SK-N-SH (cell line): Measurements from ENCODE around the gene GLIS1. TPM values are rescaled to one million over a fixed set of nuclear protein-coding genes. Genes with fewer than 3 reads are reported as not detected.

Source experiments
- CTCF ChIA-PET: fragments of 300-600, 350-600 bp; formaldehyde crosslinking; extraction: SDS; loops from one replicate; lab custom pipeline; 2021; lab: Yijun Ruan, JAX
- POLR2A ChIA-PET: fragments of 350-600 bp; sonication (Branson Sonifier 250); formaldehyde crosslinking; extraction: SDS; loops from one replicate; lab custom pipeline; 2020; ENCODE audit warnings: antibody characterized with exemption, inconsistent platforms; lab: Yijun Ruan, JAX
- DNase-seq: peaks from one replicate; pipeline ENCODE4 v3.0.0; 2012
- H2AFZ ChIP-seq: fragments of 200-600 bp; sonication (generic); 2 replicates; pipeline ENCODE4 v1.8.1; 2016; ENCODE audit warnings: antibody characterized with exemption, mild to moderate bottlenecking, low read depth
- H3F3A ChIP-seq: fragments of 200-600 bp; sonication (generic); replicated peaks from 2 replicates; pipeline ENCODE3; 2016; ENCODE audit warnings: antibody characterized with exemption, mild to moderate bottlenecking; ENCODE audit not compliant: insufficient read depth
- H3K27ac ChIP-seq, 2 experiments: fragments of 200-500 bp in 1 of 2; fragments of 200-600 bp in 1 of 2; sonication (Bioruptor generic) in 1 of 2; sonication (generic), shearing (Covaris generic) in 1 of 2; 2 replicates each; pipeline versions ENCODE4 v1.5.1 to v1.6.1; 2014 to 2016; ENCODE audit warnings: low read depth in 2 of 2, inconsistent platforms in 1 of 2, low read length in 1 of 2, mild to moderate bottlenecking in 1 of 2, mixed read lengths in 1 of 2
- H3K27me3 ChIP-seq: fragments of 200-600 bp; sonication (generic), shearing (Covaris generic); 2 replicates; pipeline ENCODE4 v1.6.1; 2016; ENCODE audit warnings: mixed run types; ENCODE audit not compliant: insufficient read depth
- H3K36me3 ChIP-seq, 2 experiments: fragments of 200-500 bp in 1 of 2; fragments of 200-600 bp in 1 of 2; sonication (Bioruptor generic) in 1 of 2; sonication (generic) in 1 of 2; replicated peaks in 1 of 2; 2 replicates each; pipeline versions ENCODE3 to v1.5.1; 2014 to 2016; ENCODE audit warnings: low read length in 1 of 2, mild to moderate bottlenecking in 1 of 2; ENCODE audit not compliant: insufficient read depth in 2 of 2, control insufficient read depth in 1 of 2
- H3K4me1 ChIP-seq, 2 experiments: fragments of 200-500 bp in 1 of 2; fragments of 200-600 bp in 1 of 2; sonication (Bioruptor generic) in 1 of 2; sonication (generic), shearing (Covaris generic) in 1 of 2; 2 replicates each; pipeline versions ENCODE4 v1.5.1 to v1.6.1; 2014 to 2016; ENCODE audit warnings: low read depth in 1 of 2, low read length in 1 of 2, mixed run types in 1 of 2; ENCODE audit not compliant: insufficient read depth in 2 of 2, control insufficient read depth in 1 of 2
- H3K4me2 ChIP-seq: fragments of 200-600 bp; sonication (generic), shearing (Covaris generic); 2 replicates; pipeline ENCODE4 v1.6.1; 2017; ENCODE audit warnings: mixed run types
- H3K4me3 ChIP-seq, 2 experiments: fragments of 200-500 bp in 1 of 2; fragments of 200-600 bp in 1 of 2; sonication (Bioruptor generic) in 1 of 2; sonication (generic), shearing (Covaris generic) in 1 of 2; 2 replicates each; pipeline versions ENCODE4 v1.5.1 to v1.8.1; 2014 to 2016; ENCODE audit warnings: low read depth in 2 of 2, inconsistent platforms in 1 of 2, low read length in 1 of 2, mild to moderate bottlenecking in 1 of 2, mixed read lengths in 1 of 2, moderate library complexity in 1 of 2
- H3K79me2 ChIP-seq: fragments of 200-600 bp; sonication (generic); 2 replicates; pipeline ENCODE4 v1.8.1; 2017; ENCODE audit warnings: mild to moderate bottlenecking; ENCODE audit not compliant: insufficient read depth
- H3K9ac ChIP-seq: fragments of 200-600 bp; sonication (generic); 2 replicates; pipeline ENCODE4 v1.6.1; 2017; ENCODE audit warnings: mixed run types
- H3K9me2 ChIP-seq: fragments of 200-600 bp; sonication (generic); 2 replicates; pipeline ENCODE4 v1.6.1; 2017; ENCODE audit warnings: mixed run types
- H3K9me3 ChIP-seq: fragments of 200-600 bp; sonication (generic); 2 replicates; pipeline ENCODE4 v1.6.1; 2017; ENCODE audit warnings: mixed run types, mild to moderate bottlenecking, moderate library complexity
- H4K20me1 ChIP-seq: fragments of 200-600 bp; sonication (generic); 2 replicates; pipeline ENCODE4 v1.6.1; 2017; ENCODE audit warnings: mild to moderate bottlenecking, mixed run types; ENCODE audit not compliant: insufficient read depth
- ELF1 ChIP-seq: IDR thresholded peaks from 2 replicates; pipeline ENCODE4 v1.4.0; 2012
- EZH2phosphoT487 ChIP-seq: fragments of 200-600 bp; sonication (generic); IDR thresholded peaks from 2 replicates; pipeline ENCODE4 v1.6.1; 2017; ENCODE audit warnings: low read depth, mixed run types, mild to moderate bottlenecking, antibody characterized with exemption, moderate library complexity, borderline replicate concordance
- FOXJ3 ChIP-seq: sonication (generic); formaldehyde crosslinking; IDR thresholded peaks from 2 replicates; pipeline ENCODE4 v1.5.1; 2020; ENCODE audit warnings: mild to moderate bottlenecking, missing genetic modification reagents
- GABPA ChIP-seq: IDR thresholded peaks from 2 replicates; pipeline ENCODE4 v1.4.0; 2012; ENCODE audit warnings: low read depth, mild to moderate bottlenecking
- GATA2 ChIP-seq: sonication (generic); formaldehyde crosslinking; IDR thresholded peaks from 2 replicates; pipeline ENCODE4 v1.5.0; 2020; ENCODE audit warnings: mild to moderate bottlenecking, missing genetic modification reagents
- IRF3 ChIP-seq: fragments of 150-350 bp; IDR thresholded peaks from 2 replicates; pipeline ENCODE4 v1.6.1; 2016; ENCODE audit warnings: mild to moderate bottlenecking, low read depth, low read length
- JUND ChIP-seq: IDR thresholded peaks from 2 replicates; pipeline ENCODE4 v1.4.0; 2012
- MEF2A ChIP-seq: IDR thresholded peaks from 2 replicates; pipeline ENCODE4 v1.4.0; 2012; ENCODE audit warnings: low read depth, borderline replicate concordance
- MXI1 ChIP-seq: IDR thresholded peaks from 2 replicates; pipeline ENCODE4 v1.6.1; 2012; ENCODE audit warnings: mild to moderate bottlenecking, low read depth, low read length, improper control_type of control experiment
- PBX3 ChIP-seq: IDR thresholded peaks from 2 replicates; pipeline ENCODE4; 2012
- POLR2AphosphoS5 ChIP-seq: IDR thresholded peaks from 2 replicates; pipeline ENCODE4 v1.6.1; 2012; ENCODE audit warnings: low read depth, low read length
- RCOR1 ChIP-seq: fragments of 150-350 bp; IDR thresholded peaks from 2 replicates; pipeline ENCODE4 v1.6.1; 2017; ENCODE audit warnings: antibody characterized with exemption, low read length
- REST ChIP-seq: IDR thresholded peaks from 2 replicates; pipeline ENCODE4 v1.6.1; 2012; ENCODE audit warnings: mild to moderate bottlenecking, low read depth, low read length, moderate library complexity
- RFX5 ChIP-seq: IDR thresholded peaks from 2 replicates; pipeline ENCODE4 v1.6.1; 2012; ENCODE audit warnings: mild to moderate bottlenecking, improper control_type of control experiment, low read length
- SIN3A ChIP-seq: IDR thresholded peaks from 2 replicates; pipeline ENCODE4 v1.6.1; 2012; ENCODE audit warnings: low read depth, mild to moderate bottlenecking, low read length, moderate library complexity, borderline replicate concordance
- TAF1 ChIP-seq: IDR thresholded peaks from 2 replicates; pipeline ENCODE4 v1.6.1; 2012; ENCODE audit warnings: low read depth, mild to moderate bottlenecking, low read length, moderate library complexity, borderline replicate concordance
- TEAD4 ChIP-seq: IDR thresholded peaks from 2 replicates; pipeline ENCODE4 v1.4.0; 2012; ENCODE audit warnings: mild to moderate bottlenecking, borderline replicate concordance; ENCODE audit not compliant: insufficient read depth
- USF2 ChIP-seq: fragments of 150-350 bp; IDR thresholded peaks from 2 replicates; pipeline ENCODE4 v1.6.1; 2017; ENCODE audit warnings: antibody characterized with exemption, low read length, low read depth, borderline replicate concordance
- YY1 ChIP-seq: IDR thresholded peaks from 2 replicates; pipeline ENCODE4 v1.4.0; 2012; ENCODE audit warnings: low read depth, mild to moderate bottlenecking
- WGBS: methylation state at CpG from one replicate; pipeline ENCODE4 v1.1.6; 2017; ENCODE audit warnings: low lambda C conversion rate; 5-methylcytosine and 5-hydroxymethylcytosine counted together
- polyA plus RNA-seq, 3 experiments: library from polyadenylated mRNA; depleted of rRNA; stranded (reverse); fragments of >200 nt; gene quantifications; 2 replicates each; pipeline ENCODE4 v1.2.3, GENCODE V29; 2012

GLIS1 gene
- polyA plus RNA-seq, 1 of the 3 experiments (the other 2 are of a cell fraction) = 0.13 TPM

GRCh38 chr1:53575141-53575954 lies 163.6 kb downstream of the GLIS1 start (continued):
- no peak for TF ChIP-seq PBX3
- TF ChIP-seq JUND = no peak
- no peak for TF ChIP-seq TAF1
- no peak for TF ChIP-seq YY1
- no peak for TF ChIP-seq EZH2phosphoT487
- TF ChIP-seq FOXJ3 (CRISPR knock-in tag) = no peak
- no peak for TF ChIP-seq MXI1
- no peak for TF ChIP-seq RFX5

GRCh38 chr1:53574621-53575020 lies 164.3 kb downstream of the GLIS1 start:
- Histone ChIP-seq H3K27me3 (no peaks in the 10 kb centered on the region), H3F3A (no peaks in the 10 kb centered on the region), H3K4me3 (no peak overlapping the region), H3K4me2 (no peak overlapping the region), H3K9me2 (no peaks in the 10 kb centered on the region), H3K9me3 (no peaks in the 10 kb centered on the region), H3K27ac (no peak overlapping the region), H3K4me1 (peaks cover 8 to 66% of the 10 kb centered on the region in 2 experiments; a peak in 2 of 4 replicates), H3K36me3 (no peaks in the 10 kb centered on the region), H2AFZ (no peak overlapping the region), H3K9ac (no peak overlapping the region), H3K79me2 (no peaks in the 10 kb centered on the region), H4K20me1 (no peaks in the 10 kb centered on the region)
- CTCF ChIA-PET = interaction anchor here (0.7 to 1.3 kb wide), 4 partner anchors 18 to 89 kb away, joined by 3 to 5 read pairs (median 3); no protein-coding TSS in a partner anchor
- TF ChIP-seq SIN3A (no peak), USF2 (no peak), GATA2 (CRISPR knock-in tag) (no peak), REST (no peak), GABPA (no peak), MEF2A (no peak), ELF1 (no peak), RCOR1 (no peak), IRF3 (no peak), TEAD4 (no peak), TAF1 (no peak), POLR2AphosphoS5 (no peak)
- POLR2A ChIA-PET = no interaction called here
- no CpG with 5 or more reads among the region's 4 CpGs for WGBS
- no peak for DNase-seq
